Fibroblast of skin of right quadriceps (primary cell): Measurements from ENCODE around the gene ACRBP.

ENCODE experiments used
- DNase-seq: peaks from one replicate; pipeline ENCODE4 v3.0.0-alpha.2; 2013

Gene ACRBP

DNA sequence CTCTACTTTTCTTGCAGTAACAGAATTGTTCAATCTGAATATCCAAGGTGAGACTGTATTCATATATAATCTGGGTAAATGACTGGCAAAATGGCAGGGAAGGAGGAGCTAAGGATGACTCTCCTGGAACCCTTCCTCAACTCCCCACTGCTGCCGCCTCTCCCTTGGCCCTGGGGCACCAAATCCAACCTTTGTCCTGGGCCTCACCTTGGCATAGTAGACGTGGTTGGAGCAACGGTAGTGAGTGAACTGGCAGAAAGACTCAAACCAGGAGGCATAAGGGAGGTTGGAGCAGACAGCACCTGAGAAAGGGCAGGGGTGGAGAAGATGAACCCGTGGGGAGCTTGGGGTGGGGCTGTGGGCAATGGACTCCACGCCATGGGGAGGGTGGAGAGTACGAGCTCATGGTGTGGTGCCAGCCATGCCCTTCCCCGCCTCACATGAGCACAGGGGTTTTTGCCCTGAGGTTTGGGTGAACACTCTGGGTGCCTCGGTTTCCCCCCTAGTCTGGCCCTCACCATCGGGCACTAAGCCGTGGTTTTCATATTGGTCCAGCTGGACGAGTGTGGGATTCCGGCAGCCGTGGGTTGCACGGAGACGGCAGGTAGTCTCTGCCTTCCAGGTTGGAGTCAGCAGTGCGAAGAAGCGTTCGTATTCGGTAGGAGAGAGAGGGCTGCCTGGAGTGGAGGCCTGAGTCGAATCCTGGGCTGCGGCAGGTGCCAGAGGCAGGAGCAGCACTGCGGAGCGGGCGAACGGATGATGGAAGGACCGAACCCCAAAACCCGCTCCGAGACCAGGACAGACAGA lies 753 bp downstream of the ACRBP start:
- DNase-seq: no peak

DNA sequence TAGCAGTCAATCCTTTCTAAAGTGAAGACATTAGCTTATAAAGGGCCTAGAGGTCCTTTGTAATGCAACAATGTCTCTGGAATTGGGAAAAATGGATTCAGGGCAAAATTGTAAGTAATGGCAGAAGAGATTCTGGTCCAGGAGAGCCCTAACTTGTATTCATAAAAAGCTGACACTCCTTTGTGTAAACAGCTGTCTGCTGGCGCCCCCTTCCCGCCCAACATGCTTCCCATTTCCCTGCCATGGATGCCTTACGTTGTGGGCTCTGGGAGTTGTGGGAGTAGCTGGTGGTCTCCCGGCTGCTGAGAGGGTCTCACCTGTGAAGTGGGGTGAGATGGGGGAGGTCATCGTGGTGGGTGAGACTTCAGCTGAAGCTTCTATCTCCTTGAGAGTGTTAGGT lies 2.3 kb downstream of the ACRBP start:
- no peak for DNase-seq

DNA sequence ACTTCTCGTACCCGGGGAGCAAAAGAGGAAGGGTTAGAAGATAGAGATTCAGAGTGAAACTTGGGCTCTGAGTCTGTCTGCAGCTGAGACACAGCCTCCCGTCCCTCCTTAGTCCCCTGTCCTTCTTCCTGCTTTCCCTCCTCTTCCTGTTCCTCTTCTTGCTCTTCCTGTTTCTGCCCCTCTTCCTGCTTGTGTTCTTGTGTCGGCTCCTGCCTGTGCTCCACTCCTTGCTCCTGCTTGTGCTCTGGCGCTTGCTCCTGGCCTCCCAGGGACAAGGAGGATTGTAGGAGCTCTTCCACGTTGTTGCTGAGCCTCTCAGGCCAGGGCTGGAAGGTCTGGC lies 3.0 kb downstream of the ACRBP start:
- no peak for DNase-seq

DNA sequence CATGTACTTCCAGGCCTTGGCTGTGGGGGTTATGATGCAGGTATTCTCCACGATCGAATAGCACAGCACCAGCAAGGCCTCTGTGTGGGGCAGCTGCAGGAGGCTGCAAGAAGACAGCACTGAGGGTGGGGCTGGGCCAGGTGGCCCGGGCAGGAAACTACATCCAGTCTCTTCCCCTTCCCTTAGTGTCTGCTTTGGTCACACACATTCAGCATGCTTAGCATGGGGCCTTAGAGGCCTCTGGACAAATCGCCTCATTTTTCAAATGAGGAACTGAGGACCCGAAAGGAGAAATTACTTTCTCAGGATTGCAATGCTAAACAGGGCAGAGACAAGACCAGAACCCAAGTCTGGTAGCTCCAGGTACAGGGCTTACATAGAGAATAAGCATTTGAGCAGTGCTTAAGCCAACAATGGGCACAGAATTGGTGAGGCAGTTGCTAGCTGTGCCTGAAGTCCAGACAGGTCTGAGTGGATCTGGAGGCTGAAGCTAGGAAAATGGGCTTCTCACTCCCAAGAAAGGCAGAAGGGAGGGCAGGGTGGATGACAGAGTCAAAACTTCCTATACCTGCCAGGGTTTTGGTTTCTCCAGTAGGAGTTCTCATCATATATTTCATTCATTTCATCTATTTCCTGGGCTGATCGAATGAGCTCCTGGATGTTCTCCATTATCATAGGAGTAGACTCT lies 3.5 kb downstream of the ACRBP start:
- DNase-seq: no peak

DNA sequence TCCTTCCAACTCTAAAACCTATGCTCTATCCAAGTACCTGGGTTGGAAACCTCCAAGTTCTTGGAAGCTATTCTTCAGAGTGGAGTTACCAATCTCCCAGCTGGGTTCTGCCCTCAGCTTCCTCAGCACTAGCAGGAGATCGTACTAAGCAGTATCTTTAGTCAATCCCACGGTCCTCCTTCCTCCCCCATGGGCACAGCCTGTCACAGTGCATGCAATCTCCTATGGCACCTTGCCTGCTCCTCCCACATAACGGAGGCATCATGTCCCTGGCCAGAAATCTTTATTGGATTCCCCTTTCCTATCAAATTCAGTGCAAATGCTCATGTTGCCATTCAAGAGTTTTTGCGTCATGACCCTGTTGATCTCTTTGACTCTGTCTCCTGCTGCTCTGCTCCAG lies 6.1 kb downstream of the ACRBP start:
- DNase-seq: no peak

DNA sequence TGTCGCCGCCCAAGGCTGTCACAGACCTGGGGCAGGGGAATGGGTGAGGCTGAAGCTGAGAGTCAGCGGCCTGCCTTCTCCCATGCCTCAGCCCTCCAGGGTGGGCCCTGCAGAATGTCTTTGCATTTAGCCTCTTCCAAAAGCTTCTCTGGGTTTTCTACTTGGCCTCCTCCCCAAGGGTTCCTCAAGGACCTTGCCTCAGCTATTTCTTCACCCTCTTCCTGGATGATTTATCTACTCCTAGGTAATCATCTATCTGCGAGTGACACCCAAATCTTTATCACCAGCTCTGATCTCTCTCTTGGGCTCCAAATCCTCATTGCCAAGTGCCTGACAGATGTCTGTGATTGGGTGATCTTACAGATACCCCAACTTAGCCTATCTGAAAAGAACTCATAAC lies 6.7 kb downstream of the ACRBP start:
- no peak for DNase-seq

DNA sequence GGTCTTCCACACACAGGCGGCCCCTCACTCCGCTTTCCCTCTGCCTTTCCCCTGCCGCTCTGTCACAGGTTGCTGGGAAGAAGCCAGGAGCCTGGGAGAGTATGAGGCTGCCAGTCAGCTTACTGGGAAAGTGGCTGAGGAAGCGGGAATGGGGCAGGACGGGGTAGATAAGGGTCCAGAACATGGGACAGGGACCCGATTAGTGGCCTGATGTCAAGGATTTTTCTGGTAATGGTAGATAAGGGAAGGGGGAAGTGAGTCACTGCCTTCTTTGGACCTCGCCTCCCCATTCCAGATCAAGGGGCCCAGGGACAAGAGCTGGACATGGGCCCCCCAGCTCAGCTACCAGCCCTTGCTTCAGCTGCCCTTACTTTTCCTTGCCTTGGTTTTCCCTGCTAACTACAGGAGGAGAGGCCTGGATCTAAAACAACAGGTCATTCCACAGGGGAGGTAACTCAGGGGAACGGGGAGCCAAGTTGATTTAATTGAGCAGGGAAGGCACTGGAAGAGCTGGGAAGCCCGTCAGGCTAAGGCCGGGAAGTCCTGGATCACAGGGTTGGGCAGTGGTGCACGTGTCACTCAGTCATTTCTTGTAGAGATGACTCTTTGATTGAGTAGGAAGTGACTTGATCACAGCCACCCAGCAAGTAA lies 8.0 kb downstream of the ACRBP start:
- no peak for DNase-seq

DNA sequence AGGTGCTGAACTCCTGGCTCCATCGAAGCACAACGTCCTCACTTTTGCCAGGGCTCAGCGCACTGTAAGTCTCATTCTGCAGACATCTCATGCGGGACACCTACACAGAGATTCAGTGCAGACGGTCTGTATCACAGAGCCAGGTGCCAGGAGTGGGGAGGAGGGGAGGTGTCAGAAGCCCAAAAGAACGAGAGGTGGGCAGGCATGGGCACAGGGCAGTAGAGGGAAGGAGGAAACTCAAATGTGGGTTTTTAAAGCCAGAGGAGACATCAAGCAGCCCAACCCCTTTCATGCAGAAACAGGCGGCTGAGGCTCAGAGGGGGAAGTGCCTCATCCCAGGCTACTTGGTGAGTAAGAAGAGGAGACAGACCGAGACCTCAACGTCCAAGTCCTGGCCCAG lies 8.9 kb downstream of the ACRBP start:
- DNase-seq: no peak

DNA sequence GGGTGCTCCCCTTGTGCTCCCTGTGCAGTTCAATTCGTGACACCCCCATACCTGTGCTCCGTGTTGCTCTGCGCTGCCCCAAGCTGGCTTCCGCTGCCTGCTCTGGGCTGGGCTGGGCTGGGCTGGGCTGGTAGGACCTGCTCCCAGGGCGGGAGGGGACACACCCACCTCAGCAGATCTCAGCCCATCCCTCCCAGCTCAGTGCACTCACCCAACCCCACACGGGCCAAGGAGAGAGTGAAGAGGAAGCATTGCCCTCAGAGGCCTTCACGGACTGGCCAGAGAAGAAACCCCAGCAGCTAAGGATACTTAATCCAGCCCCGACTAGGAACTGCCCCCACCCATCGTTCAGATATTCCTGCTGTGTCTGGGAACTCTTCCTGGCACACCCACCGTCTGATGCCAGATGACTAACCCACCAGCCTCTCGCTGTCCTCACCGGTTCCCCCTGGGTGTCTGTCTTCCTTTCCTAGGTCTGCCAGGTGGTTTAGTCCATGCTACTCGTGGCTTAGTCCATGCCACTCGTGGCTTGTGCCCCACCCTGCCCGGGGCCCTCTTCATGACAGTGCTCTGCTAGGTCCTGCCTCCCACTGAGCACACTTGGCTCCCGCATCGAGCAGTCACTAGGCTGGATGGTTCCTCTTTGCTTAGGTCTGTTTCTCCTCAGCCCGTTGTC lies 11.2 kb downstream of the ACRBP start, which contains the start of gene LPAR5:
LPAR5 (minus strand) TSS at position 104 of the 676 bp plus-strand sequence. CDS start 14,711 bp downstream, outside the sequence.
- DNase-seq: peak; percentile 41

DNA sequence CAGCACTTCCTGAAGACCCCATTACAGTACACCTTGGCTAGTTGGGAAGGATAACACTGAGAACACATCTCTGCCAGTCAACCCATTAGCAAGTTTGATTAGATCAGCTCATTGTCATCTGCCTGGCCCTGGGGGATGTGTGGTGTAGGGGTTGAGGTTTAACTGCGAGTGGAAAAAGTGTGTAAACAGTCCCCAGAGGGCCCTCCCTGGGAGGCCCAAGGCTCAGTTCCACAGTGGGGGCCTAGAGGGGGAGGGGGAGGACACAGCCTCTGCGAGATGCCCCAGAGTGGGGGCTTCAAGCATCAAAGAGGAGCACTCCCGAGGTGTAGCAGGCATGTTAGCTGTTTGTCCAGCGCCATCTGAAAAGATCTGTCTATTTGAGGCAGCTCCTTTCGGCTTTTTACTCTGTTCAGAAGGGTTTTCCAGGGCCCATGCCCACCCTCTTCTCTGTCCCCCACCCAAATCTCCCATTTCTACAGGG lies 11.8 kb downstream of the ACRBP start:
- DNase-seq: peak; percentile 25

DNA sequence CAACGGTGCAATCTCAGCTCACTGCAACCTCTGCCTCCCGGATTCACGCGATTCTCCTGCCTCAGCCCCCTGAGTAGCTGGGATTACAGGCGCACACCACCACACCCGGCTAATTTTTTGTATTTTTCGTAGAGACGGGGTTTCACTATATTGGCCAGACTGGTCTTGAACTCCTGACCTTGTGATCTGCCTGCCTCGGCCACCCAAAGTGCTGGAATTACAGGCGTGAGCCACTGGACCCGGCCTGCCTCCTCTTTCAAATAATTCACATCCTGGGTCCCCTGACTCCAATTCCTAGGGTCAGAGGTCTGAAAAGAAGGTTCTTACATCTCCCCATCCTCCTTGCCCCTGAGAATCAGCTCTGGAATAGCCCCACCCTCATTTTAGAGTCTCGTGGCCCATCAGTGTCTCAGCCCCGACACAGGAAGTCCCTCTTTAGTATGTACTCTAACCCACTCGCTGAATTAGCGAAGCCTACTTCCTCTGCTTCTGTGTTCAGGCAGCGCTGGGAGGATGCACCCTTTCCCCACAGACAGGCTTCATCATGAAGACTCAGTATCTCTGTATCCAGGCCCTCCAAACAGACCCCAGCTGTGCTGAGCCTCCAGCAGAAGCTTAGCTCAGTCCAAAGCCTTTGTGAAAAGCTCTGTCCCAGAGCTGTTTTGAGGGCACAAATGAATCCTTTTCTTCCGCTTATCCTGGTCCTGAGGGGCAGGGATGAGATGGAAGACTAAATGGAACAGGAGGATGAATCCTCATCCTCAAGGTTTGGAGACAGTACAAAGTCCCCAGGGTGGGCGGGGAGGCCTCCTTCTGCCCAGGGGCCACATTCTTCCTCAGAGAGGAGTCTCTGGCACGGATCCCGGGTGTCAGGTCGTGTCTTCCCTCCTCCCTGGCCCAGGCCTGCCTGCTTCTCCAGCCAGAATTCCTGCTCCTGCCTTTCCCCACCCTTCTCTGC lies 14.9 kb downstream of the ACRBP start:
- DNase-seq: peak; percentile 27

DNA sequence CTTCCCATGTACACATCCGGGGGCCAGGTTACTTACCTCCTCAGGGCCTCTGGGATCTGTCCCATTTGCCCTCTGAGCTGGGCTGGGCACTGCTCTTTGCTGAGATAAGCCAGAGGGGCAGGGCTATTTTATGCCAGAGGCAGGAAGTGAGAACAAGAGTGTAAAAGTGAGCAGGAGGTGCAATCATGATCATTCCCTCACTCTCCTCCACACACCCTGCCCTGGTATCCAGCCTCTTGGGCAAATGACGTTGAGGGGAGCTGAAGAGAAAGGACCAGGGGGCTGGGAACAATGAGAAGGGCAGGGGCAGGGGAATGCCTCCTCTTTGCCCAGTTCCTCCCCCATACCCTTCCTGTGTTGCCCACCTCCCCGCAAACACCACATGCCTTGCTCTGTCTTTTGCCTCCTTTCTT lies 15.7 kb downstream of the ACRBP start:
- DNase-seq: no peak

DNA sequence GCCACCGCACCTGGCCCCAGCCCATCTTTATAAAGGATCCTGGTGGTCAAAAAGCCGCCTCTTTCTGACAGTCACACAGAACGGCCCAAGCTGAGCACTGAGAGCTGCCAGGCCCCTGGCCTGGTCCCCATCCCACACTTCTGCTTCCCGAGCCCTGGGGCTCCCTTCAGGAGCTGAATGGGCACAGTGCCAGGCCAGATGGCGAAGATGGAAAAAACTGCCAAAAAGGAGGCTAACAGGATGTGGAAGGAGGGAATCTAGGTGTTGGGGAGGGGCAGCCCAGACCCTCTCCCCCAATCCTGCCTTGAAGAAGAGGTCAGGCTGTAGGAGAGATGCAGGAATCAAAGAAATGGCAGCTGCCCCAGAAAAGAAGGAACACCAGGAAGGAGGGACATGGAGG lies 16.5 kb downstream of the ACRBP start:
- no peak for DNase-seq

DNA sequence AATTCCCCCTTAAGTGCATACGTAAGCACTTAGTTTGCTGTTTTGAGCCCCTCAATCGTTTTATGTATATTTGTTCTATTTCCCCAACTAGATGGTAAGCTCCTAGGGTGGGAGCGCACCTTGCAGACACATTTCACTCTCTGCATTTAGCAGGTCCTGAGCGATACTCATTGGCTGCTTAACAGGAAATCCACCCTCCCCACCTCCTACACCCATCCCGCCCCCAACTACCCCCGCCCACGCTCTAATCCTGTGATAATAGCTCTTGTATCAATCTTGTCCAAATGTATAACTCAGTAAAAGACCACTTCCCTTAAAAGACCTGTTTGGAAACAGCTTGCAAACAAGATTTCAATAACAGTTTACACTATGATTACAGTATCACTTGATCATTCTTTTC lies 19.6 kb downstream of the ACRBP start:
- no peak for DNase-seq

DNA sequence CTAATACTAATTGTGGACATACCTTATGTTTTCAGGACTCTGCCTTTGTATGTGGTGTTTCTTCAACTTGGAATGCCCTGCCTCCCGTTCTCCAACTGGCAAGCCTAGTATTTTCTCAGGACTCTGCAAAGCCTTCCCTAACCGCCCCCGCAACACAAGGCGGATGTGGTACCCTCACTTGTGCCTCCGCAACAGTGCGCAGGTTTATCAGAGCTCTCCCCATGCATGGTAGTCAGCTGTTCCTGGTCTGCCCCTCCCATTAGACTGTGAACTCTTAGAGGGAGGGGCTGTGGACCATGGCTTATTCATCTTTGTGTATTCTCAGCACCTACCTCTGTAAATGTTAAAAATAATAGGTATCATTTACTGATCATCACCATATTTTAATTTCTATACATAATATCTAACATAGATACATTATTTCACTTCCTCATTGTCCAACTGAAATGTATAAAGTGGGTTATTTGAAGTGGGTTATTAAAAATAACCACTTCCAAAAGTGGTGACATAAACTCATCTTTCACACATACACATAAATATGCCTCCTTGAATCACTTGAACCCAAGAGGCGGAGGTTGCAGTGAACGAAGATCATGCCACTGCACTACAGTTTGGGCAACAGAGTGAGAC lies 20.5 kb downstream of the ACRBP start:
- DNase-seq: no peak

DNA sequence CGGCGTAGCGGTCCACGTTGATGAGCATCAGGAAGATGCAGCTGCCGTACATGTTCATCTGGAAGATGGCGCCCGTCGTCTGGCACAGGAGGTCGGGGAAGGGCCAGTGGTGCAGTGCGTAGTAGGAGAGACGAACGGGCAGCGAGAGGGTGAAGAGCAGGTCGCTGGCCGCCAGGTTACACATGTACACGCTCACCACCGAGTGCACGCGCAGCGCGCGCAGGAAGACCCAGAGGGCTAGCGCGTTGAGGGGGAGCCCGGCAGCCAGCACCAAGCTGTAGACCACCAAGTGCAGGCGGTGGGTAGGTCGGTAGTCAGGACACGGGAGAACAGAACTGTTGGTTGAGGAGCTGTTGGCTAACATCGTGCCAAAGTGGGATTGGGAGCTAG lies 26.4 kb downstream of the ACRBP start:
- no peak for DNase-seq

DNA sequence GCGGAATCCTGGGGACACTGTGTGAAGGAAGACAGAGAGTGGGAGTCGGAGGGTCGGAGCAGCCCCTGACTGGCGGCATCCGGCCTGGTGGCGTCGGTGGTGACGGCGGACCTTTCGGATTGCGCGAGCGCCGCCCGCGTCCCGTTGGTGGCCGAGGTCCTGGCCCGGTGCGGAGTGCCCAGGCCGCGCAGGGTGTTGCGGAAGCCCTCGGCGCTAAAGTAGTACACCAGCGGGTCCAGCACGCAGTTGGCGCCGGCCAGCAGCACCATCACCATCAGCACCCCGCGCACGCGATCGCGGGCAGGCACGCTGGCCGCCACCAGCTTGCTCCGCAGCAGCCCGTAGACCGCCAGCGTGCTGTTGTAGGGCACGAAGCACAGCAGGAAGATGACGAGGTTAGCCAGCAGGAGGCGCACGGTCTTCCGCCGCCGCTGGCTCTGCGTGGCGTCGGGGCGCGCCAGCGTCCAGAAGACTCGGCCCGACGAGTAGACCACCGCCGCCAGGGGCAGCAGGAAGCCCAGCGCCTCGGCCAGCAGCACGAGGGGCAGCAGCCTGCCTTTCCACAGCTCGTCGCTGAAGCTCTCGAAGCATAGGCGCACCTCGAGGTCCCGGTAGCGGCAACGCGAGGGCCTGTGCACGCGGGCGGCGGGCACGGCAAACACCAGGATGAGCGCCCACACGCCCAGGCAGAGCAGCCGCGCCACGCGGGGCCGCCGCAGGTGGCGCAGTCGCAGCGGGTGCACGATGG lies 26.9 kb downstream of the ACRBP start:
- DNase-seq: peak; percentile 61

DNA sequence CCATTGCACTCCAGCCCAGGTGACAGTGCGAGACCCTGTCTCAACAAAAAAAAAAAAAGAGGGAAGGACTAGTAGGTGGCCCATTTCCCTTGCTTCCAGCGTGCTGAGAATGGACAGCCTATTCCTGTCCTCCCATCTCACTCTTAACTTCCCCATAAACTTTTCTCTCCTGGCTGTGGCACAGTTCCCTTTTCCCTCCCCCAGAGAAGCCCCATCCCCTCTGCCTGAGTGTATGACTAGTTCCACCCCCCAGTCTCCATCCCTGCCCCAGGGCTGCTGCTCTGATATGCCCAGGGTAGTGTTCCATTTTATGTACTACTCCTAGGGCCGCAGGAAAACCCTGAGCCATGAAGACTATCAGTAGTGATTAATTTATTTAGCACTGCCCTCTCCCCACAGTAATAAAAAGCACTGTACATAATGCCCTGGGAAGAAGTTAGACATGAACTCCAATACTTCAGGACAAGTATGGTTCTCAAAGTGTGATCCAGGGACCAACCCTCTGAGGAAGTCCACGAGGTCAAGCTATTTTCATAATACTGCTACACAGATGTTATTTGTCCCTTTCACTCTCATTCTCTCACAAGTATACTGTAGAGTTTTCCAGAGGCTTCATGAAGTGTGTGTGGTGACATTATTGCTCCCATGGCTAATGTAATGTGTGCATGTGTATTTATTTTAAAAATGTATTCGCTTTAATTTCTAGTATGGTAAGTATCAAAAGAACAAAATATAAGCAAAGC lies 28.6 kb downstream of the ACRBP start:
- DNase-seq: no peak

DNA sequence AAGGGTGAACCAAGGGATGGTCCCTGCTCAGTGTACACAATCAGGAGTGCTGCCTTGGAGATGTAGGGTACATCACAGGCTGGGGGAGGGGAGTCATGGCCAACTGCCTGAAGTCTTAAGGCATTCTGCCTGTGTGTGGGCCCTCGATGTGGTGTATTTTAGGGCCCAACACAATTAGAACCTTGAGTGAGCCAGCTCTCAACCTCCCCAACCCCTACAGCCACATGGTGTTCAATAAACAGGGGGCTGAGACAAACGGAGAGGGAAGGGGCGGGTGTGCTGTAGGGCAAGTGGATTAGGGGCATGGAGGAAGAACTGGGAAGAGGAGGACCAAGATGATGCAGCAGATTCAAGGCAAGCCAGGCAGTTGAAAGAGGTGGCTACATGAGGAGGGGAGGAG lies 31.4 kb downstream of the ACRBP start:
- DNase-seq: no peak

DNA sequence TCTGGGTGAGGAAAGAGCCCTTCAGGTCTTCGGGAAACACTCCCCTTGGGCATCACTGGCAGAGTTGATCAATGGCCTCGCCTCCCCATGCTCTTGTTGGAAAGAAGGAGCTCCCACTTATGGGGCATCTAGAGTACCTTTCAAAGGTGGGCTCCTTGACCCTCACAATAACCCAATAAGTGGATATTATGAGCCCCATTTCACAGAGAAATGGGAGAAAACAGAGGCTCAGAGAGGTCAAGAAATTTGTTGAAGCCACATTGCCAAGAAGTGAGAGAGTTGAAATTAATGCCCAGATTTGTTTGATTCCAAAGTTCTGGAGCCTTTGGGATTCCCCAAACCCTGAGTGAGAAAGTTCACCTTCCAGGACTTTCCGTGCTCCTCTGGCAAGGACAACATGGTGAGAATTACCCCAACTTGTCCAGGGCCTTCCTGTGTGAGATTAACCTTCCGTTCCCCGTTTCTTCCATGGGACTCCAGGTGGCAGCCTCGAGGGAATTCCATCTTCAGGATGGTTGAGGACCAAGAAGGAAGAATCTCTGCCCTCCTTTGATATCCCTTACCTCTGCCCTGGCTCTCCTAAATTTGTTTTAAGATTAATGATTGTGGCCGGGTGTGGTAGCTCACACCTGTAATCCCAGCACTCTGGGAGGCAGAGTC lies 32.6 kb downstream of the ACRBP start:
- no peak for DNase-seq
